ENCODE results near the gene LRRN1. TPM values are rescaled to one million over a fixed set of nuclear protein-coding genes. Genes with fewer than 3 reads are reported as not detected.

The LRRN1 gene
- total and polyA plus RNA-seq, 9 of the 15 experiments (the other 6 are each of a cell fraction or from before 2014, with no cell fraction given) = 0.11 TPM; not detected in 8

DNA sequence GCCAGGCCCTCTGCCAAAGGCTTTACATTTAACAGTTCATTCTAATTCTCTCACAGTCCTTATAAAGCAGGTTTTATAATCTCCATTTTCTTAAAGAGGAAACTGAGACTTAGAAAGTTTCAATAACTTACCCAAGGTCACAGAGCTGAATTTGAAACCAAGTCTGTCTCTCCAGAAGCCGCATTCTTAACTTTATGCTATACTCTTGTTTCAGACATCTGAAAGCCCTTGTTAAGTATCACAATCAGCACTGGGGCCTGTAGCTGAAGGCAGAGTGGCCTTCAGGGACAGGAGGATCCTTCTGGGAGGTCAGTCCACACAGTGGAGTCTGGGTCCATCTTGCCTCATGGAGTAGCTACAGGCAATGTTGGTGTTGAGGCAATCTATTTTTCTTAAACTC lies 27.9 kb downstream of the LRRN1 start (continued):
- TF ChIP-seq, protein P1, sequence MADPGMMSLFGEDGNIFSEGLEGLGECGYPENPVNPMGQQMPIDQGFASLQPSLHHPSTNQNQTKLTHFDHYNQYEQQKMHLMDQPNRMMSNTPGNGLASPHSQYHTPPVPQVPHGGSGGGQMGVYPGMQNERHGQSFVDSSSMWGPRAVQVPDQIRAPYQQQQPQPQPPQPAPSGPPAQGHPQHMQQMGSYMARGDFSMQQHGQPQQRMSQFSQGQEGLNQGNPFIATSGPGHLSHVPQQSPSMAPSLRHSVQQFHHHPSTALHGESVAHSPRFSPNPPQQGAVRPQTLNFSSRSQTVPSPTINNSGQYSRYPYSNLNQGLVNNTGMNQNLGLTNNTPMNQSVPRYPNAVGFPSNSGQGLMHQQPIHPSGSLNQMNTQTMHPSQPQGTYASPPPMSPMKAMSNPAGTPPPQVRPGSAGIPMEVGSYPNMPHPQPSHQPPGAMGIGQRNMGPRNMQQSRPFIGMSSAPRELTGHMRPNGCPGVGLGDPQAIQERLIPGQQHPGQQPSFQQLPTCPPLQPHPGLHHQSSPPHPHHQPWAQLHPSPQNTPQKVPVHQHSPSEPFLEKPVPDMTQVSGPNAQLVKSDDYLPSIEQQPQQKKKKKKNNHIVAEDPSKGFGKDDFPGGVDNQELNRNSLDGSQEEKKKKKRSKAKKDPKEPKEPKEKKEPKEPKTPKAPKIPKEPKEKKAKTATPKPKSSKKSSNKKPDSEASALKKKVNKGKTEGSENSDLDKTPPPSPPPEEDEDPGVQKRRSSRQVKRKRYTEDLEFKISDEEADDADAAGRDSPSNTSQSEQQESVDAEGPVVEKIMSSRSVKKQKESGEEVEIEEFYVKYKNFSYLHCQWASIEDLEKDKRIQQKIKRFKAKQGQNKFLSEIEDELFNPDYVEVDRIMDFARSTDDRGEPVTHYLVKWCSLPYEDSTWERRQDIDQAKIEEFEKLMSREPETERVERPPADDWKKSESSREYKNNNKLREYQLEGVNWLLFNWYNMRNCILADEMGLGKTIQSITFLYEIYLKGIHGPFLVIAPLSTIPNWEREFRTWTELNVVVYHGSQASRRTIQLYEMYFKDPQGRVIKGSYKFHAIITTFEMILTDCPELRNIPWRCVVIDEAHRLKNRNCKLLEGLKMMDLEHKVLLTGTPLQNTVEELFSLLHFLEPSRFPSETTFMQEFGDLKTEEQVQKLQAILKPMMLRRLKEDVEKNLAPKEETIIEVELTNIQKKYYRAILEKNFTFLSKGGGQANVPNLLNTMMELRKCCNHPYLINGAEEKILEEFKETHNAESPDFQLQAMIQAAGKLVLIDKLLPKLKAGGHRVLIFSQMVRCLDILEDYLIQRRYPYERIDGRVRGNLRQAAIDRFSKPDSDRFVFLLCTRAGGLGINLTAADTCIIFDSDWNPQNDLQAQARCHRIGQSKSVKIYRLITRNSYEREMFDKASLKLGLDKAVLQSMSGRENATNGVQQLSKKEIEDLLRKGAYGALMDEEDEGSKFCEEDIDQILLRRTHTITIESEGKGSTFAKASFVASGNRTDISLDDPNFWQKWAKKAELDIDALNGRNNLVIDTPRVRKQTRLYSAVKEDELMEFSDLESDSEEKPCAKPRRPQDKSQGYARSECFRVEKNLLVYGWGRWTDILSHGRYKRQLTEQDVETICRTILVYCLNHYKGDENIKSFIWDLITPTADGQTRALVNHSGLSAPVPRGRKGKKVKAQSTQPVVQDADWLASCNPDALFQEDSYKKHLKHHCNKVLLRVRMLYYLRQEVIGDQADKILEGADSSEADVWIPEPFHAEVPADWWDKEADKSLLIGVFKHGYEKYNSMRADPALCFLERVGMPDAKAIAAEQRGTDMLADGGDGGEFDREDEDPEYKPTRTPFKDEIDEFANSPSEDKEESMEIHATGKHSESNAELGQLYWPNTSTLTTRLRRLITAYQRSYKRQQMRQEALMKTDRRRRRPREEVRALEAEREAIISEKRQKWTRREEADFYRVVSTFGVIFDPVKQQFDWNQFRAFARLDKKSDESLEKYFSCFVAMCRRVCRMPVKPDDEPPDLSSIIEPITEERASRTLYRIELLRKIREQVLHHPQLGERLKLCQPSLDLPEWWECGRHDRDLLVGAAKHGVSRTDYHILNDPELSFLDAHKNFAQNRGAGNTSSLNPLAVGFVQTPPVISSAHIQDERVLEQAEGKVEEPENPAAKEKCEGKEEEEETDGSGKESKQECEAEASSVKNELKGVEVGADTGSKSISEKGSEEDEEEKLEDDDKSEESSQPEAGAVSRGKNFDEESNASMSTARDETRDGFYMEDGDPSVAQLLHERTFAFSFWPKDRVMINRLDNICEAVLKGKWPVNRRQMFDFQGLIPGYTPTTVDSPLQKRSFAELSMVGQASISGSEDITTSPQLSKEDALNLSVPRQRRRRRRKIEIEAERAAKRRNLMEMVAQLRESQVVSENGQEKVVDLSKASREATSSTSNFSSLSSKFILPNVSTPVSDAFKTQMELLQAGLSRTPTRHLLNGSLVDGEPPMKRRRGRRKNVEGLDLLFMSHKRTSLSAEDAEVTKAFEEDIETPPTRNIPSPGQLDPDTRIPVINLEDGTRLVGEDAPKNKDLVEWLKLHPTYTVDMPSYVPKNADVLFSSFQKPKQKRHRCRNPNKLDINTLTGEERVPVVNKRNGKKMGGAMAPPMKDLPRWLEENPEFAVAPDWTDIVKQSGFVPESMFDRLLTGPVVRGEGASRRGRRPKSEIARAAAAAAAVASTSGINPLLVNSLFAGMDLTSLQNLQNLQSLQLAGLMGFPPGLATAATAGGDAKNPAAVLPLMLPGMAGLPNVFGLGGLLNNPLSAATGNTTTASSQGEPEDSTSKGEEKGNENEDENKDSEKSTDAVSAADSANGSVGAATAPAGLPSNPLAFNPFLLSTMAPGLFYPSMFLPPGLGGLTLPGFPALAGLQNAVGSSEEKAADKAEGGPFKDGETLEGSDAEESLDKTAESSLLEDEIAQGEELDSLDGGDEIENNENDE (IDR thresholded peaks at IDR 0.05; ENCODE audit: low read depth, low read length) = no peak
- TF ChIP-seq, protein P2, sequence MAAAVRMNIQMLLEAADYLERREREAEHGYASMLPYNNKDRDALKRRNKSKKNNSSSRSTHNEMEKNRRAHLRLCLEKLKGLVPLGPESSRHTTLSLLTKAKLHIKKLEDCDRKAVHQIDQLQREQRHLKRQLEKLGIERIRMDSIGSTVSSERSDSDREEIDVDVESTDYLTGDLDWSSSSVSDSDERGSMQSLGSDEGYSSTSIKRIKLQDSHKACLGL (CRISPR knock-in tag; IDR thresholded peaks at IDR 0.05; ENCODE audit: borderline replicate concordance, poor library complexity, severe bottlenecking) = no peak
- TF ChIP-seq ETS2 (tag; IDR thresholded peaks at IDR 0.05; ENCODE audit: borderline replicate concordance, poor library complexity, severe bottlenecking) (no peak), RNF2 (IDR thresholded peaks at IDR 0.05) (no peak), C11orf30 (IDR thresholded peaks at IDR 0.05; ENCODE audit: low read depth) (no peak), NCOA1 (IDR thresholded peaks at IDR 0.05; ENCODE audit: low read depth) (no peak)
- TF ChIP-seq, protein P3, sequence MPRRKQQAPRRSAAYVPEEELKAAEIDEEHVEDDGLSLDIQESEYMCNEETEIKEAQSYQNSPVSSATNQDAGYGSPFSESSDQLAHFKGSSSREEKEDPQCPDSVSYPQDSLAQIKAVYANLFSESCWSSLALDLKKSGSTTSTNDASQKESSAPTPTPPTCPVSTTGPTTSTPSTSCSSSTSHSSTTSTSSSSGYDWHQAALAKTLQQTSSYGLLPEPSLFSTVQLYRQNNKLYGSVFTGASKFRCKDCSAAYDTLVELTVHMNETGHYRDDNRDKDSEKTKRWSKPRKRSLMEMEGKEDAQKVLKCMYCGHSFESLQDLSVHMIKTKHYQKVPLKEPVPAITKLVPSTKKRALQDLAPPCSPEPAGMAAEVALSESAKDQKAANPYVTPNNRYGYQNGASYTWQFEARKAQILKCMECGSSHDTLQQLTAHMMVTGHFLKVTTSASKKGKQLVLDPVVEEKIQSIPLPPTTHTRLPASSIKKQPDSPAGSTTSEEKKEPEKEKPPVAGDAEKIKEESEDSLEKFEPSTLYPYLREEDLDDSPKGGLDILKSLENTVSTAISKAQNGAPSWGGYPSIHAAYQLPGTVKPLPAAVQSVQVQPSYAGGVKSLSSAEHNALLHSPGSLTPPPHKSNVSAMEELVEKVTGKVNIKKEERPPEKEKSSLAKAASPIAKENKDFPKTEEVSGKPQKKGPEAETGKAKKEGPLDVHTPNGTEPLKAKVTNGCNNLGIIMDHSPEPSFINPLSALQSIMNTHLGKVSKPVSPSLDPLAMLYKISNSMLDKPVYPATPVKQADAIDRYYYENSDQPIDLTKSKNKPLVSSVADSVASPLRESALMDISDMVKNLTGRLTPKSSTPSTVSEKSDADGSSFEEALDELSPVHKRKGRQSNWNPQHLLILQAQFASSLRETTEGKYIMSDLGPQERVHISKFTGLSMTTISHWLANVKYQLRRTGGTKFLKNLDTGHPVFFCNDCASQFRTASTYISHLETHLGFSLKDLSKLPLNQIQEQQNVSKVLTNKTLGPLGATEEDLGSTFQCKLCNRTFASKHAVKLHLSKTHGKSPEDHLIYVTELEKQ (CRISPR knock-in tag; IDR thresholded peaks at IDR 0.05) = no peak
